OCI-LY1 (cell line): Measurements from ENCODE around the gene TEAD4.

Source experiments
- EZH2 ChIP-seq: fragments of 200-600 bp; sonication (generic), shearing (Covaris generic); IDR thresholded peaks from 2 replicates; pipeline ENCODE4 v1.8.0; 2017; ENCODE audit warnings: borderline replicate concordance, mixed run types, mild to moderate bottlenecking, antibody characterized with exemption, low read length, moderate library complexity, mixed read lengths
- TF ChIP-seq, protein P1 (sequence below): fragments of 200-600 bp; sonication (generic), shearing (Covaris generic); IDR thresholded peaks from 2 replicates; pipeline ENCODE4 v1.5.1; 2017; ENCODE audit warnings: mild to moderate bottlenecking, antibody characterized with exemption, low read length, moderate library complexity, mixed read lengths

DNA sequence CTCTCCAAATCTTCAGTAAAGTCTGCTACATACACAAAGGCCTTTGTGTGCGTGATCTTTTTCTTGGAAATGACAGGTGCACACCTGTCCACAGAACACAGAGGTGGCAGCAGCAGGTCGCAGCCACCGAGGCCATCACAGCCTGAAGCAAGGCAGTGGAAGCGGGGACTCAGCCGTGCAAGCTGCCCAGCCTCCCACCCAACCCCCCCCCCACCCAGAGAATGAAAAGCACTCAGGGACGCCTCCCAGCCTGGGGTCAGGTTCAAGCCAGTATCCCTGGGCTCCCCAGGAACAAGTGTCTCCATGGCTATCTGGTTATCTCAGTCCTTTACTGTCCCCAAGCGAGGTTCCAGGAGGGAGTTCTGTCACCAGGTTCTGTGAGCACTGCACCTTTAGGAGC lies 86.8 kb downstream of the TEAD4 start:
- TF ChIP-seq, protein P1, sequence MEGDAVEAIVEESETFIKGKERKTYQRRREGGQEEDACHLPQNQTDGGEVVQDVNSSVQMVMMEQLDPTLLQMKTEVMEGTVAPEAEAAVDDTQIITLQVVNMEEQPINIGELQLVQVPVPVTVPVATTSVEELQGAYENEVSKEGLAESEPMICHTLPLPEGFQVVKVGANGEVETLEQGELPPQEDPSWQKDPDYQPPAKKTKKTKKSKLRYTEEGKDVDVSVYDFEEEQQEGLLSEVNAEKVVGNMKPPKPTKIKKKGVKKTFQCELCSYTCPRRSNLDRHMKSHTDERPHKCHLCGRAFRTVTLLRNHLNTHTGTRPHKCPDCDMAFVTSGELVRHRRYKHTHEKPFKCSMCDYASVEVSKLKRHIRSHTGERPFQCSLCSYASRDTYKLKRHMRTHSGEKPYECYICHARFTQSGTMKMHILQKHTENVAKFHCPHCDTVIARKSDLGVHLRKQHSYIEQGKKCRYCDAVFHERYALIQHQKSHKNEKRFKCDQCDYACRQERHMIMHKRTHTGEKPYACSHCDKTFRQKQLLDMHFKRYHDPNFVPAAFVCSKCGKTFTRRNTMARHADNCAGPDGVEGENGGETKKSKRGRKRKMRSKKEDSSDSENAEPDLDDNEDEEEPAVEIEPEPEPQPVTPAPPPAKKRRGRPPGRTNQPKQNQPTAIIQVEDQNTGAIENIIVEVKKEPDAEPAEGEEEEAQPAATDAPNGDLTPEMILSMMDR = no peak
- TF ChIP-seq EZH2 = no peak
